ENCODE results near the gene ZNF536.

DNA sequence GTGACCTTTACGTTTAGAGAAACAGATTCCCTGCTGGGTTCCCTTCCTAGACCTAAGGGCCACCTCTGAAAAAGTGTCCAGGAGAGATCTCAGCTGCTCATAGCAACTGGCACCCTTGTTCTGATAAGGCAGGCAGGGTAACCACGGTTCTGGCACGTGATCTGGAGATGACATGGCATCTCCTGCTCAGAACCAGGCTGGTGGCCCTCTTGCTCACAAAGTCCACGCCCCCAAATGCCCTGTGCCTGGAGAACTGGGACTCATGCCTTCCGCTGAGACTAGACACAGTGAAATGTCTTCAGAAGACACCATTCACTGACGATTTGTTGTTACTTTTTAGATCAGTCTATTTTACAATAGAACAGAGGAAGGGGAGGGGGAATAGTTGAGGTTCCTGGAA is 174.1 kb downstream of the ZNF536 start:
- TF ChIP-seq, protein P1, sequence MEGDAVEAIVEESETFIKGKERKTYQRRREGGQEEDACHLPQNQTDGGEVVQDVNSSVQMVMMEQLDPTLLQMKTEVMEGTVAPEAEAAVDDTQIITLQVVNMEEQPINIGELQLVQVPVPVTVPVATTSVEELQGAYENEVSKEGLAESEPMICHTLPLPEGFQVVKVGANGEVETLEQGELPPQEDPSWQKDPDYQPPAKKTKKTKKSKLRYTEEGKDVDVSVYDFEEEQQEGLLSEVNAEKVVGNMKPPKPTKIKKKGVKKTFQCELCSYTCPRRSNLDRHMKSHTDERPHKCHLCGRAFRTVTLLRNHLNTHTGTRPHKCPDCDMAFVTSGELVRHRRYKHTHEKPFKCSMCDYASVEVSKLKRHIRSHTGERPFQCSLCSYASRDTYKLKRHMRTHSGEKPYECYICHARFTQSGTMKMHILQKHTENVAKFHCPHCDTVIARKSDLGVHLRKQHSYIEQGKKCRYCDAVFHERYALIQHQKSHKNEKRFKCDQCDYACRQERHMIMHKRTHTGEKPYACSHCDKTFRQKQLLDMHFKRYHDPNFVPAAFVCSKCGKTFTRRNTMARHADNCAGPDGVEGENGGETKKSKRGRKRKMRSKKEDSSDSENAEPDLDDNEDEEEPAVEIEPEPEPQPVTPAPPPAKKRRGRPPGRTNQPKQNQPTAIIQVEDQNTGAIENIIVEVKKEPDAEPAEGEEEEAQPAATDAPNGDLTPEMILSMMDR (IDR thresholded peaks at IDR 0.05) = no peak
- TF ChIP-seq POLR2A (IDR thresholded peaks at IDR 0.05) = no peak
